SK-N-SH (cell line): ENCODE measurements around the gene KCNC3. TPM values are rescaled to one million over a fixed set of nuclear protein-coding genes. Genes with fewer than 3 reads are reported as not detected.

Experiments used
- CTCF ChIA-PET: fragments of 300-600, 350-600 bp; formaldehyde crosslinking; extraction: SDS; loops from one replicate; lab custom pipeline; 2021; lab: Yijun Ruan, JAX
- POLR2A ChIA-PET: fragments of 350-600 bp; sonication (Branson Sonifier 250); formaldehyde crosslinking; extraction: SDS; loops from one replicate; lab custom pipeline; 2020; ENCODE audit warnings: antibody characterized with exemption, inconsistent platforms; lab: Yijun Ruan, JAX
- DNase-seq: peaks from one replicate; pipeline ENCODE4 v3.0.0; 2012
- H2AFZ ChIP-seq: fragments of 200-600 bp; sonication (generic); 2 replicates; pipeline ENCODE4 v1.8.1; 2016; ENCODE audit warnings: antibody characterized with exemption, mild to moderate bottlenecking, low read depth
- H3F3A ChIP-seq: fragments of 200-600 bp; sonication (generic); replicated peaks from 2 replicates; pipeline ENCODE3; 2016; ENCODE audit warnings: antibody characterized with exemption, mild to moderate bottlenecking; ENCODE audit not compliant: insufficient read depth
- H3K27ac ChIP-seq, 2 experiments: fragments of 200-500 bp in 1 of 2; fragments of 200-600 bp in 1 of 2; sonication (Bioruptor generic) in 1 of 2; sonication (generic), shearing (Covaris generic) in 1 of 2; 2 replicates each; pipeline versions ENCODE4 v1.5.1 to v1.6.1; 2014 to 2016; ENCODE audit warnings: low read depth in 2 of 2, inconsistent platforms in 1 of 2, low read length in 1 of 2, mild to moderate bottlenecking in 1 of 2, mixed read lengths in 1 of 2
- H3K27me3 ChIP-seq: fragments of 200-600 bp; sonication (generic), shearing (Covaris generic); 2 replicates; pipeline ENCODE4 v1.6.1; 2016; ENCODE audit warnings: mixed run types; ENCODE audit not compliant: insufficient read depth
- H3K36me3 ChIP-seq, 2 experiments: fragments of 200-500 bp in 1 of 2; fragments of 200-600 bp in 1 of 2; sonication (Bioruptor generic) in 1 of 2; sonication (generic) in 1 of 2; replicated peaks in 1 of 2; 2 replicates each; pipeline versions ENCODE3 to v1.5.1; 2014 to 2016; ENCODE audit warnings: low read length in 1 of 2, mild to moderate bottlenecking in 1 of 2; ENCODE audit not compliant: insufficient read depth in 2 of 2, control insufficient read depth in 1 of 2
- H3K4me1 ChIP-seq, 2 experiments: fragments of 200-500 bp in 1 of 2; fragments of 200-600 bp in 1 of 2; sonication (Bioruptor generic) in 1 of 2; sonication (generic), shearing (Covaris generic) in 1 of 2; 2 replicates each; pipeline versions ENCODE4 v1.5.1 to v1.6.1; 2014 to 2016; ENCODE audit warnings: low read depth in 1 of 2, low read length in 1 of 2, mixed run types in 1 of 2; ENCODE audit not compliant: insufficient read depth in 2 of 2, control insufficient read depth in 1 of 2
- H3K4me2 ChIP-seq: fragments of 200-600 bp; sonication (generic), shearing (Covaris generic); 2 replicates; pipeline ENCODE4 v1.6.1; 2017; ENCODE audit warnings: mixed run types
- H3K4me3 ChIP-seq, 2 experiments: fragments of 200-500 bp in 1 of 2; fragments of 200-600 bp in 1 of 2; sonication (Bioruptor generic) in 1 of 2; sonication (generic), shearing (Covaris generic) in 1 of 2; 2 replicates each; pipeline versions ENCODE4 v1.5.1 to v1.8.1; 2014 to 2016; ENCODE audit warnings: low read depth in 2 of 2, inconsistent platforms in 1 of 2, low read length in 1 of 2, mild to moderate bottlenecking in 1 of 2, mixed read lengths in 1 of 2, moderate library complexity in 1 of 2
- H3K79me2 ChIP-seq: fragments of 200-600 bp; sonication (generic); 2 replicates; pipeline ENCODE4 v1.8.1; 2017; ENCODE audit warnings: mild to moderate bottlenecking; ENCODE audit not compliant: insufficient read depth
- H3K9ac ChIP-seq: fragments of 200-600 bp; sonication (generic); 2 replicates; pipeline ENCODE4 v1.6.1; 2017; ENCODE audit warnings: mixed run types
- H3K9me2 ChIP-seq: fragments of 200-600 bp; sonication (generic); 2 replicates; pipeline ENCODE4 v1.6.1; 2017; ENCODE audit warnings: mixed run types
- H3K9me3 ChIP-seq: fragments of 200-600 bp; sonication (generic); 2 replicates; pipeline ENCODE4 v1.6.1; 2017; ENCODE audit warnings: mixed run types, mild to moderate bottlenecking, moderate library complexity
- H4K20me1 ChIP-seq: fragments of 200-600 bp; sonication (generic); 2 replicates; pipeline ENCODE4 v1.6.1; 2017; ENCODE audit warnings: mild to moderate bottlenecking, mixed run types; ENCODE audit not compliant: insufficient read depth
- CHD2 ChIP-seq: fragments of 150-350 bp; IDR thresholded peaks from 2 replicates; pipeline ENCODE4 v1.6.1; 2018; ENCODE audit warnings: low read length; ENCODE audit not compliant: partially characterized antibody
- FOXM1 ChIP-seq: IDR thresholded peaks from 2 replicates; pipeline ENCODE4 v1.4.0; 2012; ENCODE audit warnings: low read depth, mild to moderate bottlenecking
- GATA2 ChIP-seq: sonication (generic); formaldehyde crosslinking; IDR thresholded peaks from 2 replicates; pipeline ENCODE4 v1.5.0; 2020; ENCODE audit warnings: mild to moderate bottlenecking, missing genetic modification reagents
- IRF3 ChIP-seq: fragments of 150-350 bp; IDR thresholded peaks from 2 replicates; pipeline ENCODE4 v1.6.1; 2016; ENCODE audit warnings: mild to moderate bottlenecking, low read depth, low read length
- MEF2A ChIP-seq: IDR thresholded peaks from 2 replicates; pipeline ENCODE4 v1.4.0; 2012; ENCODE audit warnings: low read depth, borderline replicate concordance
- NFIC ChIP-seq: IDR thresholded peaks from 2 replicates; pipeline ENCODE4 v1.4.0; 2012; ENCODE audit warnings: borderline replicate concordance
- PBX3 ChIP-seq: IDR thresholded peaks from 2 replicates; pipeline ENCODE4; 2012
- POLR2AphosphoS5 ChIP-seq: IDR thresholded peaks from 2 replicates; pipeline ENCODE4 v1.6.1; 2012; ENCODE audit warnings: low read depth, low read length
- RCOR1 ChIP-seq: fragments of 150-350 bp; IDR thresholded peaks from 2 replicates; pipeline ENCODE4 v1.6.1; 2017; ENCODE audit warnings: antibody characterized with exemption, low read length
- REST ChIP-seq: IDR thresholded peaks from 2 replicates; pipeline ENCODE4 v1.6.1; 2012; ENCODE audit warnings: mild to moderate bottlenecking, low read depth, low read length, moderate library complexity
- TCF12 ChIP-seq: IDR thresholded peaks from 2 replicates; pipeline ENCODE4 v1.4.0; 2012
- TEAD4 ChIP-seq: IDR thresholded peaks from 2 replicates; pipeline ENCODE4 v1.4.0; 2012; ENCODE audit warnings: mild to moderate bottlenecking, borderline replicate concordance; ENCODE audit not compliant: insufficient read depth
- USF1 ChIP-seq: IDR thresholded peaks from 2 replicates; pipeline ENCODE4 v1.4.0; 2012; ENCODE audit warnings: low read depth, borderline replicate concordance
- WGBS: methylation state at CpG from one replicate; pipeline ENCODE4 v1.1.6; 2017; ENCODE audit warnings: low lambda C conversion rate; 5-methylcytosine and 5-hydroxymethylcytosine counted together
- polyA plus RNA-seq, 3 experiments: library from polyadenylated mRNA; depleted of rRNA; stranded (reverse); fragments of >200 nt; gene quantifications; 2 replicates each; pipeline ENCODE4 v1.2.3, GENCODE V29; 2012
- TF ChIP-seq, protein P1 (sequence below): fragments of 150-350 bp; IDR thresholded peaks from 2 replicates; pipeline ENCODE4 v1.6.1; 2017; ENCODE audit warnings: antibody characterized with exemption, low read length, low read depth, borderline replicate concordance
- TF ChIP-seq, protein P2 (sequence below): fragments of 200-600 bp; sonication (generic); IDR thresholded peaks from 2 replicates; pipeline ENCODE4 v1.6.1; 2017; ENCODE audit warnings: antibody characterized with exemption, mild to moderate bottlenecking, moderate library complexity

KCNC3 gene
- polyA plus RNA-seq, 1 of the 3 experiments (the other 2 are of a cell fraction), result 0.30 TPM

- TF ChIP-seq, protein P1, sequence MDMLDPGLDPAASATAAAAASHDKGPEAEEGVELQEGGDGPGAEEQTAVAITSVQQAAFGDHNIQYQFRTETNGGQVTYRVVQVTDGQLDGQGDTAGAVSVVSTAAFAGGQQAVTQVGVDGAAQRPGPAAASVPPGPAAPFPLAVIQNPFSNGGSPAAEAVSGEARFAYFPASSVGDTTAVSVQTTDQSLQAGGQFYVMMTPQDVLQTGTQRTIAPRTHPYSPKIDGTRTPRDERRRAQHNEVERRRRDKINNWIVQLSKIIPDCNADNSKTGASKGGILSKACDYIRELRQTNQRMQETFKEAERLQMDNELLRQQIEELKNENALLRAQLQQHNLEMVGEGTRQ, result no peak
- TF ChIP-seq IRF3 (no peak), TEAD4 (no peak), REST (no peak), MEF2A (no peak), NFIC (no peak)
Measured at GRCh38 chr19:50318438-50318837, 10.7 kb downstream of the KCNC3 start (continued).

GRCh38 chr19:50317115-50317514 lies 12.1 kb downstream of the KCNC3 start:
- DNase-seq, result no peak
- CTCF ChIA-PET, result interaction anchor here (0.8 to 2.5 kb wide), 2 partner anchors 12 to 33 kb away, joined by 3 to 15 read pairs; partner anchors contain the start of gene KCNC3
- Histone ChIP-seq H4K20me1 (no peaks in the 10 kb centered on the region), H3K4me2 (no peak overlapping the region), H3K9me3 (no peaks in the 10 kb centered on the region), H3F3A (peaks cover 4% of the 10 kb centered on the region), H3K9ac (no peak overlapping the region), H3K79me2 (no peaks in the 10 kb centered on the region), H3K4me1 (peaks cover 0 to 2% of the 10 kb centered on the region in 2 experiments; a peak in 1 of 4 replicates), H3K27me3 (peaks cover 25% of the 10 kb centered on the region), H2AFZ (no peak overlapping the region), H3K9me2 (no peaks in the 10 kb centered on the region), H3K36me3 (no peaks in the 10 kb centered on the region), H3K4me3 (no peak overlapping the region), H3K27ac (no peak overlapping the region)
- POLR2A ChIA-PET, result interaction anchor here (1.5 to 1.9 kb wide), 2 partner anchors 8 to 11 kb away, joined by 5 to 13 read pairs; no protein-coding TSS in a partner anchor
- WGBS, result 76% methylated on average over 4 of the region's 4 CpGs
- TF ChIP-seq, protein P2, sequence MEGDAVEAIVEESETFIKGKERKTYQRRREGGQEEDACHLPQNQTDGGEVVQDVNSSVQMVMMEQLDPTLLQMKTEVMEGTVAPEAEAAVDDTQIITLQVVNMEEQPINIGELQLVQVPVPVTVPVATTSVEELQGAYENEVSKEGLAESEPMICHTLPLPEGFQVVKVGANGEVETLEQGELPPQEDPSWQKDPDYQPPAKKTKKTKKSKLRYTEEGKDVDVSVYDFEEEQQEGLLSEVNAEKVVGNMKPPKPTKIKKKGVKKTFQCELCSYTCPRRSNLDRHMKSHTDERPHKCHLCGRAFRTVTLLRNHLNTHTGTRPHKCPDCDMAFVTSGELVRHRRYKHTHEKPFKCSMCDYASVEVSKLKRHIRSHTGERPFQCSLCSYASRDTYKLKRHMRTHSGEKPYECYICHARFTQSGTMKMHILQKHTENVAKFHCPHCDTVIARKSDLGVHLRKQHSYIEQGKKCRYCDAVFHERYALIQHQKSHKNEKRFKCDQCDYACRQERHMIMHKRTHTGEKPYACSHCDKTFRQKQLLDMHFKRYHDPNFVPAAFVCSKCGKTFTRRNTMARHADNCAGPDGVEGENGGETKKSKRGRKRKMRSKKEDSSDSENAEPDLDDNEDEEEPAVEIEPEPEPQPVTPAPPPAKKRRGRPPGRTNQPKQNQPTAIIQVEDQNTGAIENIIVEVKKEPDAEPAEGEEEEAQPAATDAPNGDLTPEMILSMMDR, result no peak
- TF ChIP-seq PBX3, result no peak
- TF ChIP-seq IRF3, result no peak
- no peak for TF ChIP-seq POLR2AphosphoS5
- no peak for TF ChIP-seq RCOR1
- TF ChIP-seq, protein P1, result no peak
- no peak for TF ChIP-seq GATA2
- no peak for TF ChIP-seq CHD2
- TF ChIP-seq NFIC, result no peak
- TF ChIP-seq FOXM1, result no peak
- TF ChIP-seq TCF12, result no peak
- TF ChIP-seq USF1, result no peak
